Neural progenitor cell (in vitro differentiated cells): Measurements from ENCODE around the gene SLC23A1. TPM values are rescaled to one million over a fixed set of nuclear protein-coding genes. Genes with fewer than 3 reads are reported as not detected.
A peak's percentile ranks its signal among the peaks of the same experiment; 100 is the strongest.

ENCODE experiments used
- DNase-seq: peaks from one replicate; pipeline ENCODE4 v3.0.0-alpha.2; 2016; ENCODE audit warnings: low spot score
- H2AFZ ChIP-seq: fragments of 200-600 bp; sonication (generic); replicated peaks from 2 replicates; pipeline ENCODE4 v1.6.1; 2016; ENCODE audit warnings: antibody characterized with exemption
- H3F3A ChIP-seq: fragments of 200-600 bp; sonication (generic); 2 replicates; pipeline ENCODE4 v1.6.1; 2016; ENCODE audit warnings: antibody characterized with exemption, low read depth
- H3K27ac ChIP-seq: fragments of 200-600 bp; sonication (generic); 2 replicates; pipeline ENCODE4 v1.5.1; 2016; ENCODE audit warnings: mild to moderate bottlenecking
- H3K27me3 ChIP-seq: fragments of 200-600 bp; sonication (generic); 2 replicates; pipeline ENCODE4 v1.6.1; 2016; ENCODE audit warnings: mild to moderate bottlenecking, moderate library complexity
- H3K36me3 ChIP-seq: fragments of 200-600 bp; sonication (generic); 2 replicates; pipeline ENCODE4 v1.5.1; 2016
- H3K4me1 ChIP-seq: fragments of 200-600 bp; sonication (generic); 2 replicates; pipeline ENCODE4 v1.6.1; 2016; ENCODE audit warnings: mixed run types
- H3K4me2 ChIP-seq: fragments of 200-600 bp; sonication (generic); 2 replicates; pipeline ENCODE4 v1.6.1; 2016
- H3K4me3 ChIP-seq: fragments of 200-600 bp; sonication (generic); 2 replicates; pipeline ENCODE4 v1.5.1; 2016
- H3K79me2 ChIP-seq: fragments of 200-600 bp; sonication (generic); 2 replicates; pipeline ENCODE4 v1.6.1; 2016; ENCODE audit warnings: low read depth
- H3K9ac ChIP-seq: fragments of 200-600 bp; sonication (generic); 2 replicates; pipeline ENCODE4 v1.6.1; 2016
- H3K9me3 ChIP-seq: fragments of 200-600 bp; sonication (generic); 2 replicates; pipeline ENCODE4 v1.5.1; 2016; ENCODE audit warnings: low read depth
- H4K20me1 ChIP-seq: fragments of 200-600 bp; sonication (generic); 2 replicates; pipeline ENCODE4 v1.6.1; 2016; ENCODE audit warnings: low read depth
- H3K27ac Mint-ChIP-seq: 3 replicates; pipeline ENCODE4 v1.8.0; 2021; ENCODE audit warnings: mixed read lengths
- H3K27me3 Mint-ChIP-seq: 2 replicates; pipeline ENCODE4 v1.8.0; 2022; ENCODE audit warnings: low read depth, mild to moderate bottlenecking, inconsistent platforms, moderate library complexity, mixed read lengths; ENCODE audit not compliant: insufficient read depth
- H3K36me3 Mint-ChIP-seq: 3 replicates; pipeline ENCODE4 v1.8.0; 2021; ENCODE audit warnings: mixed read lengths
- H3K4me1 Mint-ChIP-seq: 3 replicates; pipeline ENCODE4 v1.8.0; 2021; ENCODE audit warnings: mixed read lengths
- H3K4me3 Mint-ChIP-seq: 3 replicates; pipeline ENCODE4 v1.8.0; 2021; ENCODE audit warnings: mild to moderate bottlenecking, moderate library complexity, mixed read lengths
- H3K9me3 Mint-ChIP-seq: 3 replicates; pipeline ENCODE4 v1.8.0; 2020; ENCODE audit warnings: mixed read lengths
- EZH2 ChIP-seq: fragments of 200-600 bp; sonication (generic); IDR thresholded peaks from 2 replicates; pipeline ENCODE4 v1.6.1; 2017; ENCODE audit warnings: antibody characterized with exemption, mild to moderate bottlenecking, moderate library complexity
- EZH2phosphoT487 ChIP-seq: fragments of 200-600 bp; sonication (generic); IDR thresholded peaks from 2 replicates; pipeline ENCODE4 v1.6.1; 2017; ENCODE audit warnings: antibody characterized with exemption
- total RNA-seq: library from RNA; depleted of rRNA; stranded (reverse); fragments of >200 nt; gene quantifications from 2 replicates; pipeline ENCODE4 v1.2.3, GENCODE V29; 2015; ENCODE audit warnings: low replicate concordance
- TF ChIP-seq, protein P1 (sequence below): fragments of 200-600 bp; sonication (generic); IDR thresholded peaks from 2 replicates; pipeline ENCODE4 v1.5.1; 2017; ENCODE audit warnings: antibody characterized with exemption, mild to moderate bottlenecking

Gene SLC23A1
- total RNA-seq, 1 donor from 2014 or later, result not detected

DNA sequence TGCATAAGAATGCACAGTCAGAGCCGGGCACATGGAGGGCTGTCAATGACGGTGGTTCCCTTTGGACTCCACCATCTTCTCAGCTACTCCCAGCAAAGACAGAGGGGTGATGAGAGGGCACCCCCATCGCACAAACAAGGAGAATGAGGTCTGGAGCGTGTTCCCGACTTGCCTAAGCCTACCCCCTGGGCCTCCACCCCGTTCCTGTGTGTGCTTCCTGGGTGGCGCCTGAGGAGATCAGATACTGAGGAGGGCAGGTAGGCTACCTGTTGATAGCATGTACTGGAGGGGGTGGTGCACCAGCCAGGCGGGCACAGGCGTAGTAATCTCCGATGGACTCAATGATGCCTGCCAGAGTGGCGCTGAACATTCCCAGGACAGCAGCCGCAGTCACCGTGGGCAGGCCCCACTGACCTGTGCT is 4.1 kb downstream of the SLC23A1 start:
- Histone ChIP-seq H3K79me2 (no peaks in the 10 kb centered on the region), H3K36me3 (no peaks in the 10 kb centered on the region), H3K4me2 (no peak overlapping the region), H3K9me3 (no peaks in the 10 kb centered on the region), H2AFZ (no peak overlapping the region), H3F3A (no peaks in the 10 kb centered on the region), H3K27ac (no peak overlapping the region), H3K4me1 (no peaks in the 10 kb centered on the region), H3K4me3 (no peak overlapping the region), H3K9ac (no peak overlapping the region), H3K27me3 (no peaks in the 10 kb centered on the region), H4K20me1 (no peaks in the 10 kb centered on the region)
- no peak overlapping the region for H3K27ac Mint-ChIP-seq
- no peaks in the 10 kb centered on the region for H3K9me3 Mint-ChIP-seq
- DNase-seq, result no peak
- no peak for TF ChIP-seq EZH2
- TF ChIP-seq EZH2phosphoT487, result no peak
- TF ChIP-seq, protein P1, sequence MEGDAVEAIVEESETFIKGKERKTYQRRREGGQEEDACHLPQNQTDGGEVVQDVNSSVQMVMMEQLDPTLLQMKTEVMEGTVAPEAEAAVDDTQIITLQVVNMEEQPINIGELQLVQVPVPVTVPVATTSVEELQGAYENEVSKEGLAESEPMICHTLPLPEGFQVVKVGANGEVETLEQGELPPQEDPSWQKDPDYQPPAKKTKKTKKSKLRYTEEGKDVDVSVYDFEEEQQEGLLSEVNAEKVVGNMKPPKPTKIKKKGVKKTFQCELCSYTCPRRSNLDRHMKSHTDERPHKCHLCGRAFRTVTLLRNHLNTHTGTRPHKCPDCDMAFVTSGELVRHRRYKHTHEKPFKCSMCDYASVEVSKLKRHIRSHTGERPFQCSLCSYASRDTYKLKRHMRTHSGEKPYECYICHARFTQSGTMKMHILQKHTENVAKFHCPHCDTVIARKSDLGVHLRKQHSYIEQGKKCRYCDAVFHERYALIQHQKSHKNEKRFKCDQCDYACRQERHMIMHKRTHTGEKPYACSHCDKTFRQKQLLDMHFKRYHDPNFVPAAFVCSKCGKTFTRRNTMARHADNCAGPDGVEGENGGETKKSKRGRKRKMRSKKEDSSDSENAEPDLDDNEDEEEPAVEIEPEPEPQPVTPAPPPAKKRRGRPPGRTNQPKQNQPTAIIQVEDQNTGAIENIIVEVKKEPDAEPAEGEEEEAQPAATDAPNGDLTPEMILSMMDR, result no peak
- H3K27me3 Mint-ChIP-seq, result peaks cover 5% of the 10 kb centered on the region
- H3K36me3 Mint-ChIP-seq, result peaks cover 3% of the 10 kb centered on the region
- peaks cover 10% of the 10 kb centered on the region for H3K4me1 Mint-ChIP-seq
- no peak overlapping the region for H3K4me3 Mint-ChIP-seq

DNA sequence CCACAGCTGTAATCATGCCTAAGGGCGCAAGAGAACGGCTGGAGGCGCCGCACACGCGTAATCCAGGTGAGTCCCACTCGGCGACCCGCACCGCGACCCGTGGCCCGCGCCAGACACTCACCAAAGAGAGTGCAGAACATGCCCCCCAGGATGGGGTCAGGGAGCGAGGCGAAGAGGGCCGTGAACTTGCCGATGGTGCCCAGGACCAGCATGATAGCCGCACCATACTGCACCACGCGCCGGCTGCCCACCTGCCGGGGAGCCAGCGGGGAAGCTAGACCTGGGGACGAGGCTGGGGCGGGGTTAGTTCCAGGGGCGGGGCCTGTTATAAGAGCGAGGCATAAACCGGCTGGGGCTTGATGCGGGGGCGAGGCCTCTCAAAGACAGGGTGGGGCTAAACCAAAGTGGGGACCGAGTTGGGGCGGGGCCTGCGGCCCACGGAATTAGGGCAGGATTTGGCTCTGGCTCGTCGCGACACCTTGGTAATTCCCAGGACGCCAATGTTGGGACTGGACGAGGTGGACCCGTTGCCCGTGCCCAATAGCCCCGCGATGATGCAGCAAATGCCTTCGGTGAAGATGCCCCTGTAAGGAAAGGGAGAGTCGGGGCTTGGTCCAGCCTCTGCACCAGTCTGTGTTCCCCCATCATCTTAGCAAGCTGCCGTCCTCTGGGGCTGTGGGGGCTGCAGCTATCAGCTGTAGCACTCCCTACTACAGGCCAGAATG is 4.8 kb downstream of the SLC23A1 start:
- H3K79me2 ChIP-seq, result no peaks in the 10 kb centered on the region
- no peak overlapping the region for H3K4me3 Mint-ChIP-seq
- no peaks in the 10 kb centered on the region for H3K9me3 Mint-ChIP-seq
- no peak overlapping the region for H3K4me3 ChIP-seq
- no peaks in the 10 kb centered on the region for H3K9me3 ChIP-seq
- no peaks in the 10 kb centered on the region for H4K20me1 ChIP-seq
- H3K27ac ChIP-seq, result no peak overlapping the region
- no peaks in the 10 kb centered on the region for H3K4me1 ChIP-seq
- peaks cover 4% of the 10 kb centered on the region for H3K36me3 Mint-ChIP-seq
- H2AFZ ChIP-seq, result no peak overlapping the region
- H3K27me3 Mint-ChIP-seq, result peaks cover 7% of the 10 kb centered on the region
- peaks cover 8% of the 10 kb centered on the region for H3K4me1 Mint-ChIP-seq
- H3K36me3 ChIP-seq, result no peaks in the 10 kb centered on the region
- no peak overlapping the region for H3K4me2 ChIP-seq
- TF ChIP-seq EZH2phosphoT487, result no peak
- TF ChIP-seq, protein P1, result no peak
- no peak for TF ChIP-seq EZH2
- H3K27me3 ChIP-seq, result no peaks in the 10 kb centered on the region
- no peak overlapping the region for H3K27ac Mint-ChIP-seq
- no peak for DNase-seq
- no peak overlapping the region for H3K9ac ChIP-seq
- H3F3A ChIP-seq, result peaks cover under 1% of the 10 kb centered on the region

DNA sequence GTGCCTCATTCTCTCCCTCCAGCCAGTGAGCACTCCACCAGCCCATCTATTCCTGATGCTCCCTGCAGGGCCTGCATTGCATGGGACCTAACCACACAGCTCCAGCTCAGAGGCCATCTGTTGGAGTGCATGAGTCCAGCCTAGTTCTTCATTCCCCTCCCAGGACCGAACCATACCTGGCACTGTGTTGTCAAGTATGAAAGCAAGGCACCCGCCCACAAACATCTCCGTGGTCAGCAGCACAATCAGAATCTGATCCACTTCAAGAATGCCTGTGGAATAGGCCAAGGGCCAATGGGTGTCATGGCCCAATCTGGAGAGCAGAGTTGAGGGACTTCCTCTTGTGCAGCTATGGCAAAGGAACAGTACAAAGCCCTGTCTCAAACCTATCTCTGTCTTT is 5.9 kb downstream of the SLC23A1 start:
- H4K20me1 ChIP-seq, result no peaks in the 10 kb centered on the region
- peaks cover 5% of the 10 kb centered on the region for H3F3A ChIP-seq
- H3K4me3 ChIP-seq, result no peak overlapping the region
- H3K9ac ChIP-seq, result no peak overlapping the region
- peaks cover 7% of the 10 kb centered on the region for H3K27me3 Mint-ChIP-seq
- H3K79me2 ChIP-seq, result no peaks in the 10 kb centered on the region
- no peaks in the 10 kb centered on the region for H3K27me3 ChIP-seq
- H3K4me1 Mint-ChIP-seq, result peaks cover 7% of the 10 kb centered on the region
- H3K36me3 Mint-ChIP-seq, result peaks cover 8% of the 10 kb centered on the region
- no peaks in the 10 kb centered on the region for H3K9me3 Mint-ChIP-seq
- H3K36me3 ChIP-seq, result no peaks in the 10 kb centered on the region
- DNase-seq, result no peak
- peak overlapping the region; percentile 67 for H3K27ac Mint-ChIP-seq
- H3K27ac ChIP-seq, result no peak overlapping the region
- H3K4me1 ChIP-seq, result no peaks in the 10 kb centered on the region
- no peak overlapping the region for H3K4me2 ChIP-seq
- no peak overlapping the region for H3K4me3 Mint-ChIP-seq
- no peak overlapping the region for H2AFZ ChIP-seq
- TF ChIP-seq, protein P1, result no peak
- TF ChIP-seq EZH2 (no peak), EZH2phosphoT487 (no peak)
- H3K9me3 ChIP-seq, result no peaks in the 10 kb centered on the region
